22Rv1 (cell line): ENCODE measurements around the gene AKIP1.

Experiments used
- H3K27ac ChIP-seq: fragments of 450-650 bp; 2 replicates; pipeline ENCODE4 v1.5.1; 2017
- ZFX ChIP-seq: fragments of 450-650 bp; IDR thresholded peaks from 2 replicates; pipeline ENCODE4 v1.6.1; 2017; ENCODE audit warnings: antibody characterized with exemption, borderline replicate concordance
- TF ChIP-seq, protein P1 (sequence below): fragments of 450-650 bp; IDR thresholded peaks from 2 replicates; pipeline ENCODE4 v1.5.1; 2017; ENCODE audit warnings: mild to moderate bottlenecking

The AKIP1 gene

GRCh38 chr11:8907116-8907515, 3.9 kb upstream of the AKIP1 start:
- no peak overlapping the region for H3K27ac ChIP-seq
- TF ChIP-seq, protein P1, sequence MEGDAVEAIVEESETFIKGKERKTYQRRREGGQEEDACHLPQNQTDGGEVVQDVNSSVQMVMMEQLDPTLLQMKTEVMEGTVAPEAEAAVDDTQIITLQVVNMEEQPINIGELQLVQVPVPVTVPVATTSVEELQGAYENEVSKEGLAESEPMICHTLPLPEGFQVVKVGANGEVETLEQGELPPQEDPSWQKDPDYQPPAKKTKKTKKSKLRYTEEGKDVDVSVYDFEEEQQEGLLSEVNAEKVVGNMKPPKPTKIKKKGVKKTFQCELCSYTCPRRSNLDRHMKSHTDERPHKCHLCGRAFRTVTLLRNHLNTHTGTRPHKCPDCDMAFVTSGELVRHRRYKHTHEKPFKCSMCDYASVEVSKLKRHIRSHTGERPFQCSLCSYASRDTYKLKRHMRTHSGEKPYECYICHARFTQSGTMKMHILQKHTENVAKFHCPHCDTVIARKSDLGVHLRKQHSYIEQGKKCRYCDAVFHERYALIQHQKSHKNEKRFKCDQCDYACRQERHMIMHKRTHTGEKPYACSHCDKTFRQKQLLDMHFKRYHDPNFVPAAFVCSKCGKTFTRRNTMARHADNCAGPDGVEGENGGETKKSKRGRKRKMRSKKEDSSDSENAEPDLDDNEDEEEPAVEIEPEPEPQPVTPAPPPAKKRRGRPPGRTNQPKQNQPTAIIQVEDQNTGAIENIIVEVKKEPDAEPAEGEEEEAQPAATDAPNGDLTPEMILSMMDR, result no peak
- TF ChIP-seq ZFX, result no peak

DNA sequence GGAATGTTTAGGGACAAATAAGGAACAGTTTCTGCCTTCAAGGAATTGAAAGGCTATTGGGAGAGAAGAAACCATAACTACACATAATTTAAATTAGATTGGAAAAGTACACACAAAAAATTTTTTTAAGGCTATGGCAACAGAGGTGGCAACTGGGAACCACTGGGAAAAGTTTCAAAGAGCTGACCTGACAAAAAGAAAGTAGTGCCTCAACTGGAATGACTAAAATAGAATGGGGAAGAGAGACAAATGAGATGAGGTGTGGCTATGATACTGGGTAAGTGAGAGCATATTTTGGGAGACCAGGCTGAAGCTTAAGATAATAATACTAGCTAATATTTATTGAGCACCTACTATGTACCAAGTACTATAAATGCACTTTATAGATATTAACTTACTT, 2.9 kb upstream of the AKIP1 start:
- TF ChIP-seq ZFX, result no peak
- TF ChIP-seq, protein P1, result no peak
- H3K27ac ChIP-seq, result no peak overlapping the region

GRCh38 chr11:8910649-8911026, 351 bp upstream of the AKIP1 start:
- TF ChIP-seq ZFX, result no peak
- TF ChIP-seq, protein P1, result no peak
- no peak overlapping the region for H3K27ac ChIP-seq

GRCh38 chr11:8913961-8914660, 3.1 kb downstream of the AKIP1 start:
- H3K27ac ChIP-seq, result no peak overlapping the region
- no peak for TF ChIP-seq ZFX
- TF ChIP-seq, protein P1, result peak; percentile 82

DNA sequence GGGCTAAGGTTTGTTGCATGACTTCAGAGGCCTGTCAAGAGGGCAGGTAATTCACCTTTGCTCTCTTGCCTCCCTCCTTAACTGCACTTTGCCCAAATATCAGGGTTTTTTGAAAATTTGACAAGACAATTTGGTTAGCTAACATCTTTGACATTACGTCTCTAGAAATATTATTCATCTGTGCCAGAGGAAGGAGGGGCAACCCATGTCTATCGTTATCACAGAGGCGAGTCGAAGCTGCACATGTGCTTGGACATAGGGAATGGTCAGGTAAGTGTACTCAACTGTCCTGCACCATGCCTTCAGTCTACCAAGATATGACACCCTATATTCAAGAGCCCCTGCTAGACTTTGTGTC, 3.7 kb downstream of the AKIP1 start:
- H3K27ac ChIP-seq, result no peak overlapping the region
- TF ChIP-seq, protein P1, result peak; percentile 41
- no peak for TF ChIP-seq ZFX

DNA sequence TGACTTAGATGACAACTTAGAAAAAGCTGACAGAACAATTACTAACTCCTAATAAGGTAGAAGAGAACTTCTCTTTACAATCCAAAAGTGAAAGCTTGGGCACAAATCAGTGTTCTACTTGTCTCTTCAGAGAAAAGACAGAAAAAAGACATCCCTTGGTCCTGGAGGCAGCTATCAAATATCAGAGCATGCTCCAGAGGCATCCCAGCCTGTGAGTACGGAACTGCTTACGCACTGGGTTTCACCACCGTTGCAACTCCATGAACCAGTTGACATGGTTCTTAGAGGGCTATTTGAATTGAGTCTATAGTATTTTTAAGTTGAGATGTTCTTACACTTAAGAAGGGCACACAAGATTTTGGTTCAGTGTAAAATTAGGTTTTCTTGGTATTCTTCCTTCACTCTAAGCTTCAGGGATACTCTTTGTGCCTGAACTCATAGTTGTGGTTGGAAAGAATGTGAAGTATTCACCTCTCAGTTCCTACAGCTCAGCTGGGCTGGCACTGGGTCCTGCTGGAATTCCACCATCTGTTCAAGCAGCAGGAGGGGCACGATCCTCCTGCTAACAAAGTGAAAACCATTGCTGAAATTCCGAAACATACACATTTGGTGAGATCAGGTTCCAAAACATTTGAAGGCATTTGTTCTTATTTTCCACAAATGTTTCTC, 6.3 kb downstream of the AKIP1 start:
- H3K27ac ChIP-seq, result no peak overlapping the region
- TF ChIP-seq, protein P1, result no peak
- no peak for TF ChIP-seq ZFX

DNA sequence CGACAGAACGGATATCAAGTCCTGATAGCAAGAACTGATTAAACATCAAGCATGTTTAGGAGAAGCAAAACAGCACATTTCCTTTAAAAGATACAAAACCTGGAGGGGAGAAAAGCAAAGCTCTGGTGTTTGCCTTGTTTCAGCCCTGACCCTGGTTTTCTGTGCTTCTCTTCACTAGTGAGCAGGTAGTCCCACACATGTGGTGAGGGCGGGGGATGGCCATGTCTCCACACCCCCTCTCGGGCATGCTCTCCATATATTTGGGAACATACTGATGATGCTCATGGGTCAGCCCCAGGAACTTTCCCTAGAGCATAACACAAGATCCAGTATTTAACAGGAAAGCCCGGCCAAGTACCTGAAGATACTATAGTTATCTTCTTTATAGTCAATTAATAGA, 11.7 kb downstream of the AKIP1 start:
- no peak overlapping the region for H3K27ac ChIP-seq
- TF ChIP-seq, protein P1, result no peak
- TF ChIP-seq ZFX, result no peak
